Gastrocnemius medialis (tissue), 4 donors: Measurements from ENCODE around the gene CEP112.

Experiments
- POLR2A ChIP-seq, 2 donors: fragments of 450-650 bp; IDR thresholded peaks; one replicate each; pipeline ENCODE4 v1.6.1; 2017; ENCODE audit warnings: antibody characterized with exemption in 2 of 2, mild to moderate bottlenecking in 2 of 2, moderate library complexity in 2 of 2
- TF ChIP-seq, protein P1 (sequence below), 5 experiments: fragments of 450-650 bp in 3 of 5; fragments of 200-600 bp in 2 of 5; sonication (generic) in 2 of 5; IDR thresholded peaks in 4 of 5; conservative IDR thresholded peaks in 1 of 5; 1 replicate in 4 of 5; 2 replicates in 1 of 5; pipeline ENCODE4 v1.5.1; 2016 to 2019; ENCODE audit warnings: antibody characterized with exemption in 5 of 5, mild to moderate bottlenecking in 3 of 5, moderate library complexity in 3 of 5

DNA sequence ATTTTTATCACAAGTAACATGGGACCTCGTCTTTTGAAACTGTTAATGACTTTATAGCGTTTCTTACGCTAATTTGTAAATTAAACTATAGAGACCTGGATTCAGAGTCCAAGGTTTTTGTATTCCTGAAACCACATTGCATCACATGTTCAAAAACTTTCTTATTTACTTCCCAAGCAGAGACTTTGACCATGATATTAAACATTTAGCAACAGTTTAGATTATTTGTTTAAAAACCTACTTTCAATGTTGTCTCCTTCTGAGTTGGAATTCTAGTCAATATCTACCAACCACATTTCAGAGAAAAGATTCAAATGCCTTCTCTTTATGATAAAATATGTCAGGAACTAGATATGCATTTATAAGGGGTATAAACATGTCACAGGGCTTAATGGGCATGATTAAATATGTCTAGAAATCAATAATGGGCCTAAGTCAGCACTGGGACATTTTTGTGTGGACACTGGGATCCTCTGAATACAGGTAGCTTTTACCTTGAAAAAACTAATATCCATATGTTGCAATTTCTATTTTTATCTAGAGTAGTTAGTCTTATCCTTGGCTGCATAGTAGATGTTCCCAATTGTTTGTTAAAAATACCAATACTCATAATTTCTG is 43.6 kb upstream of the CEP112 start:
- TF ChIP-seq, protein P1, sequence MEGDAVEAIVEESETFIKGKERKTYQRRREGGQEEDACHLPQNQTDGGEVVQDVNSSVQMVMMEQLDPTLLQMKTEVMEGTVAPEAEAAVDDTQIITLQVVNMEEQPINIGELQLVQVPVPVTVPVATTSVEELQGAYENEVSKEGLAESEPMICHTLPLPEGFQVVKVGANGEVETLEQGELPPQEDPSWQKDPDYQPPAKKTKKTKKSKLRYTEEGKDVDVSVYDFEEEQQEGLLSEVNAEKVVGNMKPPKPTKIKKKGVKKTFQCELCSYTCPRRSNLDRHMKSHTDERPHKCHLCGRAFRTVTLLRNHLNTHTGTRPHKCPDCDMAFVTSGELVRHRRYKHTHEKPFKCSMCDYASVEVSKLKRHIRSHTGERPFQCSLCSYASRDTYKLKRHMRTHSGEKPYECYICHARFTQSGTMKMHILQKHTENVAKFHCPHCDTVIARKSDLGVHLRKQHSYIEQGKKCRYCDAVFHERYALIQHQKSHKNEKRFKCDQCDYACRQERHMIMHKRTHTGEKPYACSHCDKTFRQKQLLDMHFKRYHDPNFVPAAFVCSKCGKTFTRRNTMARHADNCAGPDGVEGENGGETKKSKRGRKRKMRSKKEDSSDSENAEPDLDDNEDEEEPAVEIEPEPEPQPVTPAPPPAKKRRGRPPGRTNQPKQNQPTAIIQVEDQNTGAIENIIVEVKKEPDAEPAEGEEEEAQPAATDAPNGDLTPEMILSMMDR (IDR thresholded peaks at IDR 0.05 in 4 of 5, conservative IDR thresholded peaks at IDR 0.05 in 1 of 5): no peak
- no peak for TF ChIP-seq POLR2A (IDR thresholded peaks at IDR 0.05)
